Rectal smooth muscle tissue (tissue), 1 donor: ENCODE results near the gene ACTN3.

Experiments
- H3K27ac ChIP-seq: one replicate; pipeline ENCODE4 v1.7.0; 2013; ENCODE audit warnings: low read depth, low read length, inconsistent platforms
- H3K27me3 ChIP-seq: one replicate; pipeline ENCODE4 v1.7.0; 2013; ENCODE audit warnings: low read length; ENCODE audit not compliant: control insufficient read depth, insufficient read depth
- H3K36me3 ChIP-seq: one replicate; pipeline ENCODE4 v1.7.0; 2013; ENCODE audit warnings: low read length; ENCODE audit not compliant: control insufficient read depth, insufficient read depth
- H3K4me1 ChIP-seq: one replicate; pipeline ENCODE4 v1.7.0; 2013; ENCODE audit warnings: low read length; ENCODE audit not compliant: control insufficient read depth, insufficient read depth
- H3K4me3 ChIP-seq: one replicate; pipeline ENCODE4 v1.7.0; 2013; ENCODE audit warnings: low read length
- H3K9ac ChIP-seq: one replicate; pipeline ENCODE4 v1.7.0; 2013; ENCODE audit warnings: low read length

ACTN3 gene

DNA sequence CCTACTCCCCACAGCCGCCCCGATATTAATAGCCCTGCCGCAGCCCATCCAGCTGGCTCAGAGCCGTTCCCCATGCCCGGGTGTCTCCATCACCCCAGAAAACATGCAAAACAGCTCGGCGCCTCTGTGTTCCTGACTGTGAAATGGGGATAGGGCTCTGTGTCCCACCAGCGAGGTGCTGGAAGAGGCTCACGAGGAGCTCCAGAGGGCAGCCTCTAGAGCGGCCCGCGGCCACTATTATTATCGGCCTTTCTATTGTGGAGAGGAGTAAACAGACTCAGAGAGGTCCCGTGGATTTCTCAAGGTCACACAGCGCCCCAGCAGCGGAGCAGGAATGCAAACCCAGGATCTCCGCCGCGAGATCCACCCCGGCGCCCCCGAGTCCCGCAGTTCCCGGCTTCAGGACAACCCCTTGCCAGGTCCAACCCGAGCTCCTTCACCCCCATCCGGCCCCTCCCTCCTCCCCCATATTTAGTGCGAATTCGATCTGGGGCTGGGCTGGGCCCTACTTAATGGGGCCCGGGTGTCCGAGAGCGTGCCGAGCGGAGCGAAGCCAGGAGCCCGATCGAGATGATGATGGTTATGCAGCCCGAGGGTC, at the start of gene ACTN3:
Gene ACTN3 (plus strand): TSS at position 536 of the 598 bp plus-strand sequence. CDS start 35 bp downstream, at position 571.
- H3K4me3 ChIP-seq = peak within 1 kb of the TSS; percentile 68
- peak within 1 kb of the TSS; percentile 8 for H3K9ac ChIP-seq
- peaks cover 6% of the 10 kb centered on the region for H3K4me1 ChIP-seq
- H3K36me3 ChIP-seq = peaks cover 7% of the 10 kb centered on the region
- H3K27ac ChIP-seq = peak within 1 kb of the TSS; percentile 58
- no peaks in the 10 kb centered on the region for H3K27me3 ChIP-seq

DNA sequence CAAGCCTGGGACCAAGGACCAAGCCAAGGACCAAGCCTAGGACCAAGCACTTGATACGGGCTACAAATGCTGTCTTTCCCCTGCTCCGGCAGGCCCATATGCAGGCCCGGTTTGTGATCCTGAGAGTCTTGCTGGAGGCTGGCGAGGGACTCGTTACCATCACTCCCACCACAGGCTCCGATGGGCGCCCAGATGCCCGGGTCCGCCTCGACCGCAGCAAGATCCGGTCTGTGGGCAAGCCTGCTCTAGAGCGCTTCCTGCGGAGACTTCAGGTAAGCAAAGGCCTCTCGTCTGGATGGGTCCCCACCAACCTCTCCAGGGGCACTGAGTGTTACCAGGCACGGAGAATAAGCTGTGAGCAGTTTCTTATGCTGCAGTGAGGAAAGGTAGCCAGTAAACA, 49.5 kb upstream of the ACTN3 start:
- Histone ChIP-seq H3K27me3 (no peaks in the 10 kb centered on the region), H3K36me3 (peaks cover 4% of the 10 kb centered on the region)

DNA sequence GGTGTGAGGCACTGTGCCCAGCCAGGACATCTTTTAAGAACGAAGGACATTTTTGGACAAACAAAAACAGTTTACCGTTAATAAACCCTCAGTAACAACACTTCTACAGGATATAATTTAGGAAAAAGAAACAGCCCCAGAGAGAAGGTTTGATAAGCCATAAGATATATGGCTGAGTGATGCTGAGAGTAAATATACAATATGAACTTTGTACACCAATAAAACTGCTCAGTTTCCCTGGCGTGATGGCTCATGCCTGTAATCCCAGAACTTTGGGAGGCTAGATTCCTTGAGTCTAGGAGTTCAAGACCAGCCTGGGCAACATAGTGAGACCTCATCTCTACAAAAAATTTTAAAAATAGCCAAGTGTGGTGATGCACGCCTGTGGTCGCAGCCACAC, 48.2 kb upstream of the ACTN3 start:
- H3K4me3 ChIP-seq = no peak overlapping the region
- no peaks in the 10 kb centered on the region for H3K36me3 ChIP-seq
- no peak overlapping the region for H3K27ac ChIP-seq
- H3K9ac ChIP-seq = no peak overlapping the region
- H3K27me3 ChIP-seq = no peaks in the 10 kb centered on the region
- H3K4me1 ChIP-seq = no peaks in the 10 kb centered on the region

More for the DNA sequence above, 49.5 kb upstream of the ACTN3 start:
- no peak overlapping the region for H3K27ac ChIP-seq
- H3K9ac ChIP-seq = no peak overlapping the region
- no peak overlapping the region for H3K4me3 ChIP-seq
- H3K4me1 ChIP-seq = no peaks in the 10 kb centered on the region

DNA sequence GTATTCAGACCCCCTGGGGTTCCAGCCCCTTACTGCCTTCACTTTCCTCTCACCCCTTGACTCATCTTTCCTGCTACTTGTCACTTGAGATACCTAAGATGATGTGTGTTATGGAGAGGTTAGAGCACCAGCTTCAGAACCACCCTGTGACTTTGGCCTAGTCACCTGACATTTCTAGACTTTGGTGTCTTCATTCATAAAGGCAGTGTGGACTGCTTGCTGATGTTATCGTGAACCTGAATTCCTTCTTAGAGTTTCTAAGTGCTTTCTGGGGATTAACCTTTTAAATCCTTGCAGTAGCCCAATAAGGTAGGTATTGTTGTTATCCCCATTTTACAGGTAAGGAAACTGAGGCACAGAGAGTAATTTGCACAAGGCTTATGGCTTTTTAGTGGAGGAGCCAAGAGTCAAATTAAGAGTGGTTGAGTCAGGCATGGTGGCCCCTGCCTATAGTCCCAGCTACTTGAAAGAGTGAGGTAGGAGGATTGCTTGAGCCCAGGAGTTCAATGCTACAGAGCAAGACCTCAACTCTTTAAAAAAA, 41.4 kb upstream of the ACTN3 start:
- H3K36me3 ChIP-seq = peaks cover 2% of the 10 kb centered on the region
- H3K27ac ChIP-seq = no peak overlapping the region

DNA sequence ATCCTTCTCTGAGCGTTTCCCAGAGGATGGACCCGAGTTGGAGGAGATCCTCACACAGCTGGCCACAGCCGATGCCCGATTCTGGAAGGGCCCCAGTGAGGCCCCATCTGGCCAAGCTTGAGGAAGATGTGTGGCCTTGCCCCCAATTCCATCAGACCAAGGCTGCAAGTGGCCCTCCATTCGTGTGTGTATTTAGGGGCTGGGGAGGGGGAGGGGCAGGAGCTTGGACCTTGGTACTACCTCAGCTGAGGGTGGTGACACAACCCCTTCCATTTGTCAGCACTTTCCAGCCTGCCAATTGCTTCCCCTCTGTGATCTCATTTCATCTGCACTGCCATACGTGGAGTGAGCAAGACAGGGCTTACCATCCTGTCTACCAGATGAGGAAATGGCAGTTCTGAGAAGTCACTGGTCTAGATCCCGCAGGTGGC, 37.6 kb upstream of the ACTN3 start:
- H3K4me1 ChIP-seq = peaks cover 9% of the 10 kb centered on the region
- no peak overlapping the region for H3K27ac ChIP-seq
- H3K4me3 ChIP-seq = no peak overlapping the region
- peaks cover 2% of the 10 kb centered on the region for H3K36me3 ChIP-seq
- no peaks in the 10 kb centered on the region for H3K27me3 ChIP-seq
- no peak overlapping the region for H3K9ac ChIP-seq

More for the DNA sequence above, 41.4 kb upstream of the ACTN3 start:
- Histone ChIP-seq H3K4me1 (peaks cover 2% of the 10 kb centered on the region), H3K4me3 (no peak overlapping the region), H3K9ac (no peak overlapping the region), H3K27me3 (no peaks in the 10 kb centered on the region)

DNA sequence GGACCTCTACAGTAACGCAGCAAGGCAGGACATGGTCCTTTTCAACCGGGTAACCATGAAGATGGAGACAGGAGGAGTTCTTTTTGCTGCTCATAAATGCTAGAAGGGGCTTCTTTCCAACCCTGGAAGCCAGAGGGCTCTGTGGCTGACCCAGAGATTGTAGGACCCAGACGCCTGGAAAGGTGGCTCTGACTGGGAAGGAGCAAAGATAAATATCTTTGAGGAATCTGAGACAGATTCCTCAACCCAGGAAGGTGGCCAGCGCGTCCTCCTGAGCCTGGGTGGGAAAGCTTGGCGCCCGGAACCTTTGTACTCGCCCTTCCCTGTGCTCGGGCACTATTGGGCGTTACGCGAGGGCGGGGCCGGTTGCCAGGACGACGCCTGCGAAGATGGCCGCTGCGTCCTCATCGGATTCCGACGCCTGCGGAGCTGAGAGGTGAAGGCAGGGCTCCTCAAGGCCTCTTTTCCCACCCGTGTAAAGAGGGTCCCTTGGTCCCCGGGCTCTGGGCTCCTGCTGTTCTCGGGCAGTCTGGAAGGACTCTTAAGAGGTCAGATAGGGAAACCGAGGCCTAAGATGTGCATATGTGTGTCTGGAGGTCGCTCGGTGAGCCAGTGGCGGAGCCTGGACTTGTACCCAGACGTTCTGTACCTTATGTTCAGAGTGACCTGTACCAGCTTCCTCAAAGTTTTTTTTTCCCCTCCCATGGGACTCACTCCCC, 36.3 kb upstream of the ACTN3 start, which contains the start of gene BBS1:
Gene BBS1 (plus strand): TSS at position 365 of the 719 bp plus-strand sequence. CDS start 25 bp downstream, at position 390.
- H3K27me3 ChIP-seq = no peaks in the 10 kb centered on the region
- peaks cover 9% of the 10 kb centered on the region for H3K4me1 ChIP-seq
- peak within 1 kb of the TSS; percentile 70 for H3K27ac ChIP-seq
- H3K36me3 ChIP-seq = peaks cover 3% of the 10 kb centered on the region
- H3K9ac ChIP-seq = peak within 1 kb of the TSS; percentile 20
- peak within 1 kb of the TSS; percentile 99 for H3K4me3 ChIP-seq

DNA sequence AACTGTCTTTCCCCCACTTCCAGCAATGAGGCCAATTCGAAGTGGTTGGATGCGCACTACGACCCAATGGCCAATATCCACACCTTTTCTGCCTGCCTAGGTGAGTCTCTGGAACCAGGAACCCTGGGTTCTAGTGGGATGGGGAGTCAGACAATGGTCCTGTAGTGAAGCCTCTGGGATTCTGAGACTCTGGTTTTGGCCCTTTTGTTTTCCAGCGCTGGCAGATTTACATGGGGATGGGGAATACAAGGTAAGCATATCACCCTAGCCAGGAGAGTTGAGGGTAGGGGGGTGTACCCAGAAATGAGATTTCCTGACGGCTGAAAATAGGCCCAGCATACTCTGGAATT, 35.7 kb upstream of the ACTN3 start:
- H3K4me1 ChIP-seq = peaks cover 9% of the 10 kb centered on the region
- no peaks in the 10 kb centered on the region for H3K27me3 ChIP-seq
- H3K9ac ChIP-seq = peak overlapping the region; percentile 20
- H3K36me3 ChIP-seq = peaks cover 4% of the 10 kb centered on the region
- H3K27ac ChIP-seq = peak overlapping the region; percentile 70
- H3K4me3 ChIP-seq = peak overlapping the region; percentile 99

DNA sequence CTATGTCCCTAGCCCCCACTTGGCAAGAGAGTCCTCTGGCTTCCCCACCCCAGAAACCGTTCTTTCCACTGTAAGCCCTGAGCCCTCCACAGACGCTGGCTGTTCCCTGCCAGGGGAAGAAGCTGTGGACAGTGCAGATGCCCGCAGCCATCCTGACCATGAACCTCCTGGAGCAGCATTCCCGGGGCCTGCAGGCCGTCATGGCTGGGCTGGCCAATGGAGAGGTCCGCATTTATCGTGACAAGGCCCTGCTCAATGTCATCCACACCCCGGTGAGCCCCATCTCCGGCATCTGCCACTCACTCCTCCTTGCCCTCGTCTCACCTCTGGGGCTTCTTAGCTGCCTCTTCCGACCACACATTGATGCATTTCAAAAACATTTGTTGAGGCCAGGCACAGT, 23.1 kb upstream of the ACTN3 start:
- no peak overlapping the region for H3K4me3 ChIP-seq
- H3K27ac ChIP-seq = no peak overlapping the region
- no peak overlapping the region for H3K9ac ChIP-seq
- no peaks in the 10 kb centered on the region for H3K4me1 ChIP-seq
- H3K36me3 ChIP-seq = peaks cover 10% of the 10 kb centered on the region
- no peaks in the 10 kb centered on the region for H3K27me3 ChIP-seq

DNA sequence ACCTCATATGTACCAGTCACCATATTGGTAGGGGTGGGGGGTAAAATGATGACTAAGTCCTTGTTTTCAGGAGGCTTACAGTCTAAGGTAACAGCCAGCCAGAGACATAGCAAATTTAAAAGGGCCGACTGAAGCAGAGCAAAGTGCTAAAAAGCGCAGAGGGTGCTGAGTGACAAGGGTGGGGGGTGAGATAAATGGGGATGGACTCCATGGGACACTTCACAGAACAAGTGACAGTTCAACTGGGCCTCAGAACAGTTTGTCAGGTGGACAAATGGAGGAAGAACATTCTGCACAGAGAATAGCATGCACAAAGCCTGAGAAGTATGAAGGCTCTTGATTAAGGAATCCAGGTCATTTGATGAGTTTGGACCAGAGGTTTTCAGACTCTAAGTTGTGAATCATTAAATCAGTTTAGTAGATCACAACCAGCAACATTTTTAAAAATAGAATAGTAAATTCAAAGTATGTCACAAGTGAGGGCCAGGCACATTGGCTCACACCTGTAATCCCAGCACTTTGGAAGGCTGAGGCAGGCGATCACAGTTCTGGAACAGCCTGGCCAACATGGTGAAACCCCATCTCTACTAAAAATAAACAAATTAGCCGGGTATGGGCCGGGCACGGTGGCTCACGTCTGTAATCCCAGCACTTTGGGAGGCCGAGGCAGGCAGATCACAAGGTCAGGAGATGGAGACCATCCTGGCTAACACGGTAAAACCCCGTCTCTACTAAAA, 22.2 kb upstream of the ACTN3 start:
- Histone ChIP-seq H3K27ac (no peak overlapping the region), H3K36me3 (peaks cover 9% of the 10 kb centered on the region), H3K9ac (no peak overlapping the region), H3K27me3 (no peaks in the 10 kb centered on the region), H3K4me3 (no peak overlapping the region), H3K4me1 (no peaks in the 10 kb centered on the region)

DNA sequence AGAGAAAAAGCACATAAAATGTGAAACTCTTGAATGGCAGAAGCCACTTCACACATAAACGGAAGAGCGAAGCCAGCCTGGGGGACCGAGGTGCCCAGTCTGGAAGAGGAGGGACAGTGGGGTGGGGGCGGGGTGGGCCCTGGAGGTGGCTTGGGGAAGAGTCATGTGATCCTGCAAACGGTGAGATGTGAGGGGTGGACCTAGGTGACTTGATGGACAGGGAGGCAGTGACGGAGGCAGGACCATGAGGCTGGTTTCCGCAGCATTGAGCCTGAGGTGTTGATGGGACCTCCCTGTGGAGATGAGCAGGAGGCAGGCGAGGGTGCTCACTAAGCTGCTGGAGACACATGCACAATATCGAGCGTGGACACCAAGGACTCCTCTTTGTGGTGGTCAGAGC, 17.6 kb upstream of the ACTN3 start:
- Histone ChIP-seq H3K9ac (no peak overlapping the region), H3K36me3 (peaks cover 6% of the 10 kb centered on the region)

DNA sequence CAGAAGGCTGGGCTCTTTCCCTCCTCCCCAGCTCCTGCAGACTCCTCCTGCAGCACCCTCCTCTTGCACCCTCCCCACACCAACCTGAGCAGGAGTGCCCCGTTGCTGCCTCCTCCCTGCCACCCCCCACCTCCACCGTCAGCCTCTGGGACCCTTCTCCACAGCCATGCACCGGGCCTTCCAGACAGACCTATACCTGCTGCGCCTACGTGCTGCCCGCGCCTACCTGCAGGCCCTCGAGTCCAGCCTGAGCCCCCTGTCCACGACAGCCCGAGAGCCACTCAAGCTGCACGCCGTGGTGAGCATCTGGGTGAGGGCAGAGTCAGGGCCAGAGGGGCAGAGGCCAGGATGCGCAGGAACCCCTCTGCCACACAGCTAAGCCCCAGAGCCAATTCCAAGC, 17.0 kb upstream of the ACTN3 start:
- Histone ChIP-seq H3K36me3 (peaks cover 6% of the 10 kb centered on the region), H3K4me3 (no peak overlapping the region), H3K4me1 (no peaks in the 10 kb centered on the region), H3K9ac (no peak overlapping the region), H3K27ac (no peak overlapping the region), H3K27me3 (no peaks in the 10 kb centered on the region)

More for the DNA sequence above, 17.6 kb upstream of the ACTN3 start:
- Histone ChIP-seq H3K4me1 (no peaks in the 10 kb centered on the region), H3K27me3 (no peaks in the 10 kb centered on the region), H3K27ac (no peak overlapping the region), H3K4me3 (no peak overlapping the region)

DNA sequence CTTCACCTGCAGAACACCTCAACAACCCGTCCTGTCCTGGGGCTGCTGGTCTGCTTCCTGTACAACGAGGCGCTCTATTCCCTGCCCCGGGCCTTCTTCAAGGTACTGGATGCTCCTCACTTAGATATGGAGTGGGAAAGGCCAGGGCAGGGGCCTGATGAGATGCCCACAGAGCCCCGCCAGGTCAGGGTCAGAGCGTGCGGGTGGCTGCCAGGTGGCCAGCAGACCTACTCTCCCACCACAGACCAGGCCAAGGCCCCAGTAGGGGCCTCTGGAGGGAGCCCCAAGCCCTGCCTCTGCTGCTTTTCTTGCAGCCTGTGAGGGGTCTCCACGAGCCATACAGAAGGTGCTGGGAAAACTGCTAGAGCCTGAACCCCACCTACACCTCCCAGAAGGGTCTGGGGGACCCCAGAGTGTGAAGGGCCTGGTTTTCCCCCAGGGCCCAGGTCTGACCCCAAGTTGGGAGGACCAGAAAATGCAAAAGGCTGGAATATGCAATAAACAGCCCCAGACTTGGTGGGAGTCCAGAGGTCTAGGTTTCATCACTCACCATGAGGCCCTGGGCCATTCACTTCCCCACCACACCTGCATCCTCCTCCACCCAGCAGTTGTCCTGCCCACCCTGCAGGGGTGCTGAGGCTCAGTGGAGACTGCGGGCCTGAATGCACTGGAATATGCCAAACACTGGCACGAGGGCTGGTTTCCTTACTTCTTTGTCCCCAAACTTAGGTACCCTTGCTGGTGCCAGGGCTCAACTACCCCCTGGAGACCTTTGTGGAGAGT, 15.6 kb upstream of the ACTN3 start:
- Histone ChIP-seq H3K9ac (no peak overlapping the region), H3K36me3 (peaks cover 6% of the 10 kb centered on the region), H3K27ac (no peak overlapping the region), H3K27me3 (no peaks in the 10 kb centered on the region), H3K4me3 (no peak overlapping the region), H3K4me1 (no peaks in the 10 kb centered on the region)
